ENCODE results near the gene MEIOC. TPM values are rescaled to one million over a fixed set of nuclear protein-coding genes. Genes with fewer than 3 reads are reported as not detected.

Gene MEIOC
- total RNA-seq, 1 experiment from 2014 or later, result 3.0 TPM

DNA sequence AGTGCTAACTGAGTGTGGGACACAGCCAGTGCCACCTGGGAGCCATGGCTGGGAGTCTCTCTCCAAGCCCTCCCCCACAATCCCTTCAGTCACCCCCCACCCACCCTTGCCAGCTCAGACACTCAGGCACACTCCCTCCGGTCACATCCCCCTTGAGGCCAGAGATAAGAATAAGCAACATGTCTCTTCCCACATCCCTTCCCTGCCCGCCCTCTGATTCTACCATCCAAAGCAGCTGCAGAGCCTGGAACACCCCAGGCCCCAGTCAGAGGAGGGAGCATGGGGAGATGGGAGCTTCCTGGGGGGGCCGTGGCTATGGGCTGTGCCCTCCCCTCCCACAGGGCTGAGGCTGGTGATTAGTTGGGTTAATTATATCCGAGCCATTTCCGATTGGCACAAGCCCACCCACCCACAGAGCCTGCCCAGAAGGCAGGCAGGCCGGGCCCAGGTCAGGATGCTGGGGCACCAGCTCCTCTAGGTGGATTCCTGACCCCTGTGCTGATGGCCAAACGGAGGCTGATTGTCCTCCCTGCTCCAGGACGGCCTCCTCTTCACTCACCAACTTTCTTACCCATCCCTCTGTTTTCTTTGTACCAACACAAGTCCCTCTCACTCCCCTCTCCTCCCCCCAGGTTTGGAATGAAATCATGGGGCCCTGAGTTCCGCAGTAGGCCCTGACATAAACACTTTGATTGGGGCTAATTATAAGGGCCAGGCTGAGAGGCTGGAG lies 28.6 kb upstream of the MEIOC start:
- no peak overlapping the region for H2AFZ ChIP-seq (ENCODE audit: low read length)

More for the DNA sequence above, 28.6 kb upstream of the MEIOC start:
- no peaks in the 10 kb centered on the region for H3K23me2 ChIP-seq (ENCODE audit: insufficient read length, low read depth, low read length, poor library complexity, severe bottlenecking)
- H2BK12ac ChIP-seq (ENCODE audit: insufficient read length, low read depth, low read length), result no peak overlapping the region
- no peak overlapping the region for H3K27ac ChIP-seq (ENCODE audit: insufficient read length, low read depth, low read length)
- DNase-seq, result no peak
- H3K4me2 ChIP-seq (ENCODE audit: insufficient read depth, insufficient read length, low read length), result no peak overlapping the region
- no peaks in the 10 kb centered on the region for H3K4me1 ChIP-seq (ENCODE audit: insufficient read depth, low read length)
- no peak overlapping the region for H4K5ac ChIP-seq (ENCODE audit: insufficient read length, low read depth, low read length)
- TF ChIP-seq CTCF (conservative IDR thresholded peaks at IDR 0.05), result no peak
- no peaks in the 10 kb centered on the region for H3K79me1 ChIP-seq (ENCODE audit: insufficient read depth, low read depth, low read length, poor library complexity, severe bottlenecking)
- no peaks in the 10 kb centered on the region for H4K20me1 ChIP-seq (ENCODE audit: control insufficient read depth, insufficient read depth, insufficient read length)
- H3K14ac ChIP-seq (ENCODE audit: insufficient read depth, low read length), result no peak overlapping the region
- no peak overlapping the region for H4K91ac ChIP-seq (ENCODE audit: insufficient read length, low read depth, low read length)
- no peak overlapping the region for H3K23ac ChIP-seq (ENCODE audit: insufficient read length, low read depth, low read length)
- H3K79me2 ChIP-seq (ENCODE audit: insufficient read depth, low read length), result no peaks in the 10 kb centered on the region
- no CpG with 5 or more reads among the region's 9 CpGs for WGBS (ENCODE audit: extremely low coverage, insufficient read length, low lambda C conversion rate)
- H3K4me1 Mint-ChIP-seq, result peaks cover 12 to 22% of the 10 kb centered on the region in 2 experiments
- H3T11ph ChIP-seq (ENCODE audit: low read length), result no peak overlapping the region
- H3K27ac Mint-ChIP-seq, result peak overlapping the region in 1 of 3 experiments; percentile 11; a peak in 2 of 7 replicates
- H3K9ac ChIP-seq (ENCODE audit: extremely low read depth, insufficient read length, low read length), result no peak overlapping the region
- no peaks in the 10 kb centered on the region for H3K27me3 ChIP-seq (ENCODE audit: insufficient read depth, low read length)
- peaks cover 0 to 5% of the 10 kb centered on the region in 2 experiments; a peak in 3 of 5 replicates for H3K9me3 Mint-ChIP-seq
- no peak overlapping the region for H2BK20ac ChIP-seq (ENCODE audit: low read depth, low read length, poor library complexity, severe bottlenecking)
- H3K9me3 ChIP-seq (ENCODE audit: control insufficient read depth, low read depth, low read length), result no peaks in the 10 kb centered on the region
- H2BK15ac ChIP-seq (ENCODE audit: low read depth, low read length), result no peak overlapping the region
- H2BK5ac ChIP-seq (ENCODE audit: insufficient read length, low read length), result no peak overlapping the region
- H3K4ac ChIP-seq (ENCODE audit: low read depth, low read length), result no peak overlapping the region
- no peak overlapping the region for H2BK120ac ChIP-seq (ENCODE audit: low read depth, low read length, poor library complexity, severe bottlenecking)
- peak overlapping the region in 1 of 2 experiments; percentile 34; a peak in 1 of 5 replicates for H3K4me3 Mint-ChIP-seq
- no peak overlapping the region for H3K56ac ChIP-seq (ENCODE audit: insufficient read length, low read depth, low read length)
- peaks cover 2% of the 10 kb centered on the region; the same call in 1 of the 2 replicates for H3K27me3 Mint-ChIP-seq (ENCODE audit: low read depth)
- no peaks in the 10 kb centered on the region for H3K36me3 Mint-ChIP-seq (ENCODE audit: insufficient read depth in 1 of 3, low read depth in 3 of 3)
- H3K18ac ChIP-seq (ENCODE audit: insufficient read length, low read depth, low read length), result no peak overlapping the region
- no peak overlapping the region for H4K8ac ChIP-seq (replicated peaks; ENCODE audit: insufficient read length, low read depth, low read length)
- no peak overlapping the region for H2AK5ac ChIP-seq (ENCODE audit: insufficient read length, low read length)

All from H9 (cell line).